K562 (cell line): ENCODE results near the gene ADAMTS14. TPM values are rescaled to one million over a fixed set of nuclear protein-coding genes. Genes with fewer than 3 reads are reported as not detected.
A peak's percentile ranks its signal among the peaks of the same experiment; 100 is the strongest.

Experiments
- ARNT ChIP-seq, 2 experiments: fragments of 450-650 bp; IDR thresholded peaks; 2 replicates each; pipeline ENCODE4 v1.6.1; 2016; ENCODE audit warnings: mild to moderate bottlenecking in 1 of 2
- C11orf30 ChIP-seq: fragments of 450-650 bp; IDR thresholded peaks from 2 replicates; pipeline ENCODE4 v1.6.1; 2016; ENCODE audit warnings: low read depth, mild to moderate bottlenecking
- CAMTA2 ChIP-seq: fragments of 250-450 bp; sonication (Bioruptor Pico); conservative IDR thresholded peaks from 2 replicates; pipeline ENCODE4 v1.5.1; 2022
- CREM ChIP-seq: IDR thresholded peaks from 2 replicates; pipeline ENCODE4 v1.6.1; 2014; ENCODE audit warnings: antibody characterized with exemption, low read depth
- DMBX1 ChIP-seq: fragments of 250-450 bp; sonication (Bioruptor Pico); IDR thresholded peaks from 2 replicates; pipeline ENCODE4 v1.8.0; 2022; ENCODE audit warnings: inconsistent platforms, mild to moderate bottlenecking, moderate library complexity, borderline replicate concordance
- EGR1 ChIP-seq: fragments of 450-650 bp; conservative IDR thresholded peaks from 2 replicates; pipeline ENCODE4 v1.6.1; 2017; ENCODE audit warnings: mild to moderate bottlenecking
- FIP1L1 ChIP-seq: fragments of 200-400 bp; formaldehyde crosslinking; IDR thresholded peaks from 2 replicates; pipeline ENCODE4 v1.6.1; 2018; ENCODE audit warnings: mild to moderate bottlenecking, low read depth, low read length; ENCODE audit not compliant: poor library complexity, severe bottlenecking
- JUN ChIP-seq, 2 experiments: sonication (generic) in 1 of 2; formaldehyde crosslinking in 1 of 2; IDR thresholded peaks; 2 replicates each; pipeline versions ENCODE4 v1.6.1 to v1.8.0; 2012 to 2022; ENCODE audit warnings: borderline replicate concordance in 2 of 2, mild to moderate bottlenecking in 2 of 2, improper control_type of control experiment in 1 of 2, low read depth in 1 of 2, low read length in 1 of 2, missing genetic modification reagents in 1 of 2
- MLLT1 ChIP-seq, 2 experiments: fragments of 450-650 bp; IDR thresholded peaks; 2 replicates each; pipeline ENCODE4 v1.6.1; 2016
- NR2C1 ChIP-seq, 2 experiments: fragments of 450-650 bp; IDR thresholded peaks; 2 replicates each; pipeline ENCODE4 v1.6.1; 2017; ENCODE audit warnings: mild to moderate bottlenecking in 2 of 2, antibody characterized with exemption in 1 of 2, inconsistent platforms in 1 of 2, missing compliant biosample characterization in 1 of 2, missing genetic modification characterization in 1 of 2
- SMC3 ChIP-seq: conservative IDR thresholded peaks from 2 replicates; pipeline ENCODE4 v1.6.1; 2011; ENCODE audit warnings: low read depth, low read length, improper control_type of control experiment; ENCODE audit not compliant: insufficient read depth
- TOE1 ChIP-seq, 2 experiments: fragments of 450-650 bp in 1 of 2; sonication (generic) in 1 of 2; formaldehyde crosslinking in 1 of 2; IDR thresholded peaks; 2 replicates each; pipeline versions ENCODE4 v1.7.1 to v1.8.0; 2016 to 2022; ENCODE audit warnings: borderline replicate concordance in 2 of 2, mild to moderate bottlenecking in 2 of 2, antibody characterized with exemption in 1 of 2, inconsistent platforms in 1 of 2, low read depth in 1 of 2, missing genetic modification reagents in 1 of 2, moderate library complexity in 1 of 2
- WHSC1 ChIP-seq: IDR thresholded peaks from one replicate; pipeline ENCODE4 v1.6.1; 2012; ENCODE audit warnings: low read length, control low read depth, inconsistent platforms
- ZNF384 ChIP-seq: IDR thresholded peaks from 2 replicates; pipeline ENCODE4 v1.6.1; 2012; ENCODE audit warnings: low read depth, low read length, improper control_type of control experiment
- polyA plus RNA-seq, 8 experiments: library from polyadenylated mRNA; depleted of rRNA in 4 of 8; stranded (reverse) in 5 of 8; unstranded in 3 of 8; fragments of >200 nt; fragmentation: Nextera tagmentation in 2 of 8; fragmentation: Illumina TruSeq in 1 of 8; extraction: Ambion mirVana in 2 of 8; extraction: Trizol in 1 of 8; gene quantifications; 2 replicates each; pipeline versions ENCODE4 v1.2.1 to v1.2.3, GENCODE V29; 2011 to 2014; ENCODE audit warnings: inconsistent platforms in 1 of 8, missing spikeins in 1 of 8
- total RNA-seq, 7 experiments: library from RNA; depleted of rRNA in 6 of 7; stranded (reverse); fragments of >200 nt in 6 of 7; fragmentation: Illumina TruSeq in 2 of 7; extraction: Trizol in 2 of 7; gene quantifications; 2 replicates each; pipeline versions ENCODE4 v1.2.1 to v1.2.3, GENCODE V29; 2011 to 2021; ENCODE audit warnings: low replicate concordance in 1 of 7
- TF ChIP-seq, protein P1 (sequence below): fragments of 450-650 bp; formaldehyde crosslinking; conservative IDR thresholded peaks from 2 replicates; pipeline ENCODE4 v1.4.0; 2022; ENCODE audit warnings: mild to moderate bottlenecking, missing genetic modification characterization
- TF ChIP-seq, protein P2 (sequence below): fragments of 250-450 bp; sonication (Bioruptor Pico); IDR thresholded peaks from 2 replicates; pipeline ENCODE4 v1.4.0; 2020

Gene ADAMTS14
- total and polyA plus RNA-seq, 9 of the 15 experiments (the other 6 are each of a cell fraction or from before 2014, with no cell fraction given), result 0.04 to 37.4 (median 15.9) TPM

GRCh38 chr10:70758757-70759514 is 86.6 kb downstream of the ADAMTS14 start (continued):
- peak; percentile 82 for TF ChIP-seq SMC3
- TF ChIP-seq, protein P1, sequence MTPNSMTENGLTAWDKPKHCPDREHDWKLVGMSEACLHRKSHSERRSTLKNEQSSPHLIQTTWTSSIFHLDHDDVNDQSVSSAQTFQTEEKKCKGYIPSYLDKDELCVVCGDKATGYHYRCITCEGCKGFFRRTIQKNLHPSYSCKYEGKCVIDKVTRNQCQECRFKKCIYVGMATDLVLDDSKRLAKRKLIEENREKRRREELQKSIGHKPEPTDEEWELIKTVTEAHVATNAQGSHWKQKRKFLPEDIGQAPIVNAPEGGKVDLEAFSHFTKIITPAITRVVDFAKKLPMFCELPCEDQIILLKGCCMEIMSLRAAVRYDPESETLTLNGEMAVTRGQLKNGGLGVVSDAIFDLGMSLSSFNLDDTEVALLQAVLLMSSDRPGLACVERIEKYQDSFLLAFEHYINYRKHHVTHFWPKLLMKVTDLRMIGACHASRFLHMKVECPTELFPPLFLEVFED (CRISPR knock-in tag), result 0 out of 2 replicates have a peak, but pooled peaks have one; percentile 23
- TF ChIP-seq DMBX1 (CRISPR knock-in tag), result peak; percentile 70; the same call in 1 of the 2 replicates
- TF ChIP-seq MLLT1 (IDR thresholded peaks at IDR 0.05), result peak in 1 of 2 experiments; percentile 48; a peak in 2 of 4 replicates
- TF ChIP-seq ZNF384, result peak; percentile 91
- peak; percentile 86 for TF ChIP-seq EGR1
- 0 out of 2 replicates have a peak, but pooled peaks have one; percentile 21 for TF ChIP-seq CREM
- TF ChIP-seq, protein P2, sequence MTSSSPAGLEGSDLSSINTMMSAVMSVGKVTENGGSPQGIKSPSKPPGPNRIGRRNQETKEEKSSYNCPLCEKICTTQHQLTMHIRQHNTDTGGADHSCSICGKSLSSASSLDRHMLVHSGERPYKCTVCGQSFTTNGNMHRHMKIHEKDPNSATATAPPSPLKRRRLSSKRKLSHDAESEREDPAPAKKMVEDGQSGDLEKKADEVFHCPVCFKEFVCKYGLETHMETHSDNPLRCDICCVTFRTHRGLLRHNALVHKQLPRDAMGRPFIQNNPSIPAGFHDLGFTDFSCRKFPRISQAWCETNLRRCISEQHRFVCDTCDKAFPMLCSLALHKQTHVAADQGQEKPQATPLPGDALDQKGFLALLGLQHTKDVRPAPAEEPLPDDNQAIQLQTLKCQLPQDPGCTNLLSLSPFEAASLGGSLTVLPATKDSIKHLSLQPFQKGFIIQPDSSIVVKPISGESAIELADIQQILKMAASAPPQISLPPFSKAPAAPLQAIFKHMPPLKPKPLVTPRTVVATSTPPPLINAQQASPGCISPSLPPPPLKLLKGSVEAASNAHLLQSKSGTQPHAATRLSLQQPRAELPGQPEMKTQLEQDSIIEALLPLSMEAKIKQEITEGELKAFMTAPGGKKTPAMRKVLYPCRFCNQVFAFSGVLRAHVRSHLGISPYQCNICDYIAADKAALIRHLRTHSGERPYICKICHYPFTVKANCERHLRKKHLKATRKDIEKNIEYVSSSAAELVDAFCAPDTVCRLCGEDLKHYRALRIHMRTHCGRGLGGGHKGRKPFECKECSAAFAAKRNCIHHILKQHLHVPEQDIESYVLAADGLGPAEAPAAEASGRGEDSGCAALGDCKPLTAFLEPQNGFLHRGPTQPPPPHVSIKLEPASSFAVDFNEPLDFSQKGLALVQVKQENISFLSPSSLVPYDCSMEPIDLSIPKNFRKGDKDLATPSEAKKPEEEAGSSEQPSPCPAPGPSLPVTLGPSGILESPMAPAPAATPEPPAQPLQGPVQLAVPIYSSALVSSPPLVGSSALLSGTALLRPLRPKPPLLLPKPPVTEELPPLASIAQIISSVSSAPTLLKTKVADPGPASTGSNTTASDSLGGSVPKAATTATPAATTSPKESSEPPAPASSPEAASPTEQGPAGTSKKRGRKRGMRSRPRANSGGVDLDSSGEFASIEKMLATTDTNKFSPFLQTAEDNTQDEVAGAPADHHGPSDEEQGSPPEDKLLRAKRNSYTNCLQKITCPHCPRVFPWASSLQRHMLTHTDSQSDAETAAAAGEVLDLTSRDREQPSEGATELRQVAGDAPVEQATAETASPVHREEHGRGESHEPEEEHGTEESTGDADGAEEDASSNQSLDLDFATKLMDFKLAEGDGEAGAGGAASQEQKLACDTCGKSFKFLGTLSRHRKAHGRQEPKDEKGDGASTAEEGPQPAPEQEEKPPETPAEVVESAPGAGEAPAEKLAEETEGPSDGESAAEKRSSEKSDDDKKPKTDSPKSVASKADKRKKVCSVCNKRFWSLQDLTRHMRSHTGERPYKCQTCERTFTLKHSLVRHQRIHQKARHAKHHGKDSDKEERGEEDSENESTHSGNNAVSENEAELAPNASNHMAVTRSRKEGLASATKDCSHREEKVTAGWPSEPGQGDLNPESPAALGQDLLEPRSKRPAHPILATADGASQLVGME (CRISPR knock-in tag), result 0 out of 2 replicates have a peak, but pooled peaks have one; percentile 45
- TF ChIP-seq NR2C1 (IDR thresholded peaks at IDR 0.05), result no peak
- TF ChIP-seq NR2C1 (tag; IDR thresholded peaks at IDR 0.05), result peak; percentile 46; the same call in 1 of the 2 replicates
- TF ChIP-seq C11orf30, result no peak
- TF ChIP-seq JUN (IDR thresholded peaks at IDR 0.05; ENCODE audit: borderline replicate concordance, low read depth, low read length), result peak; percentile 75; the same call in 1 of the 2 replicates
- no peak for TF ChIP-seq JUN (CRISPR knock-in tag; IDR thresholded peaks at IDR 0.05; ENCODE audit: borderline replicate concordance)
- TF ChIP-seq CAMTA2 (CRISPR knock-in tag), result no peak
- peak in 1 of 2 experiments; percentile 63; a peak in 1 of 4 replicates for TF ChIP-seq ARNT (IDR thresholded peaks at IDR 0.05)
- TF ChIP-seq WHSC1, result peak; percentile 87
- no peak for TF ChIP-seq FIP1L1
- peak; percentile 44; the same call in 1 of the 2 replicates for TF ChIP-seq TOE1 (IDR thresholded peaks at IDR 0.05; ENCODE audit: borderline replicate concordance)
- no peak for TF ChIP-seq TOE1 (CRISPR knock-in tag; IDR thresholded peaks at IDR 0.05; ENCODE audit: borderline replicate concordance, low read depth)
